Hepatocyte (in vitro differentiated cells): ENCODE data around the gene CNTNAP2.

ENCODE experiments used
- EZH2 ChIP-seq: fragments of 200-600 bp; sonication (generic); IDR thresholded peaks from 2 replicates; pipeline ENCODE4 v1.6.1; 2016; ENCODE audit warnings: antibody characterized with exemption, mild to moderate bottlenecking, borderline replicate concordance
- TF ChIP-seq, protein P1 (sequence below): fragments of 200-600 bp; sonication (generic); IDR thresholded peaks from 2 replicates; pipeline ENCODE4 v1.5.1; 2016; ENCODE audit warnings: antibody characterized with exemption, mild to moderate bottlenecking; ENCODE audit not compliant: poor library complexity

DNA sequence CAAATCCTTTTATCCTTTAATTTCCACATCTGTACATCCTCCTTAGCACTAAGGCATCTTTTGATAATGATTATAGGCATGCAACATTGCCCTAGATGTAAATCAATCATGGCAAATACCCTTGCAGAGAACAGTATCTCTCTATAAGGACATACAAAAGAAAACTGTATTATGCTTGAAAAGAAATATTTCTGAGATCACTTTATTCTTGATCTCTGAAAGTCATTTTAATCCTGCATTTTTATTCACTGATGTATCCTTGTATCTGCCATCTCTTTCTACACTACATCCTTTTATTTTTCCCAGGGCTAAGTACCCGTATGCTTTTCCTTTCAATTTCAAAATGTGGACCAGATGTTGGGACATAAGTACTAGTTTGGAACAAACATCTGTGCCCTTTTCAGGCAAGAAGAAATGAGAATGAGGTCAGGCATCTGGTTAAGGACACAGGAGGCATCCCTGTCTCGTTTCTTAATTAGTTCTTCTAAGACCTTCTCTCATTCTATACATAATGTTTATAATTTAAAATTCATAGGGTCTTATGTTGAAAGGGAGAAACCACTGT, 338.6 kb downstream of the CNTNAP2 start:
- TF ChIP-seq, protein P1, sequence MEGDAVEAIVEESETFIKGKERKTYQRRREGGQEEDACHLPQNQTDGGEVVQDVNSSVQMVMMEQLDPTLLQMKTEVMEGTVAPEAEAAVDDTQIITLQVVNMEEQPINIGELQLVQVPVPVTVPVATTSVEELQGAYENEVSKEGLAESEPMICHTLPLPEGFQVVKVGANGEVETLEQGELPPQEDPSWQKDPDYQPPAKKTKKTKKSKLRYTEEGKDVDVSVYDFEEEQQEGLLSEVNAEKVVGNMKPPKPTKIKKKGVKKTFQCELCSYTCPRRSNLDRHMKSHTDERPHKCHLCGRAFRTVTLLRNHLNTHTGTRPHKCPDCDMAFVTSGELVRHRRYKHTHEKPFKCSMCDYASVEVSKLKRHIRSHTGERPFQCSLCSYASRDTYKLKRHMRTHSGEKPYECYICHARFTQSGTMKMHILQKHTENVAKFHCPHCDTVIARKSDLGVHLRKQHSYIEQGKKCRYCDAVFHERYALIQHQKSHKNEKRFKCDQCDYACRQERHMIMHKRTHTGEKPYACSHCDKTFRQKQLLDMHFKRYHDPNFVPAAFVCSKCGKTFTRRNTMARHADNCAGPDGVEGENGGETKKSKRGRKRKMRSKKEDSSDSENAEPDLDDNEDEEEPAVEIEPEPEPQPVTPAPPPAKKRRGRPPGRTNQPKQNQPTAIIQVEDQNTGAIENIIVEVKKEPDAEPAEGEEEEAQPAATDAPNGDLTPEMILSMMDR, result no peak
- TF ChIP-seq EZH2, result no peak
